ENCODE results near the gene CSTPP1.

CSTPP1 gene

DNA sequence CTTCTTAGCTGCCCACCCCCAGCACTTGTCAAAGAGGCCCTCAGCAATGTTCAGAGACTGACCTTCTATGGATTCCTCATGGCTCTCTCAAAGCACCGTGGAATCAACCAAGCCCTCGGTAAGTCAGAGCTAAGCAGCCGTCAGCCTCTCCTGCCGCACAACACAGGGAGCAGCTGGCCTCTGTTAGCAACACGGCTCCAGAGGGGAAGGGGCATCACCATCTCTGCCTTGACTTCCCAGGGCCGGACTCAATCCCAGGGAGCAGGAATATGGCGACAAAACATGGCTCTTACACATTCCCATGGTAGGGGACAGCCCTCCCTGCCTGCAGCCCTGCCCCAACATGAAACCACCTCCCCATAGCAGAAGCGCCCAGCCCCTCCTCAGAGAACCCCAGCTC lies 221.2 kb downstream of the CSTPP1 start:
- H3K4me3 ChIP-seq (ENCODE audit: control insufficient read depth in 1 of 7, extremely low read depth in 1 of 7, insufficient read depth in 4 of 7, low read depth in 2 of 7, low read length in 6 of 7) = no peak overlapping the region
- WGBS (ENCODE audit: insufficient coverage) = 88% methylated on average over 7 of the region's 8 CpGs
- CTCF ChIA-PET = interaction anchor here (0.9 to 6.9 kb wide), 4 partner anchors 15 to 269 kb away, joined by 3 to 106 read pairs (median 4); no protein-coding TSS in a partner anchor
- no peaks in the 10 kb centered on the region for H3K9me3 ChIP-seq (ENCODE audit: control extremely low read depth in 1 of 5, control insufficient read depth in 4 of 5, insufficient read depth in 2 of 5, low read depth in 1 of 5, low read length in 4 of 5)
- peaks cover 6 to 48% (median 35%) of the 10 kb centered on the region in 4 experiments for H3K4me1 ChIP-seq (ENCODE audit: control extremely low read depth in 1 of 4, control insufficient read depth in 4 of 4, insufficient read depth in 4 of 4, low read length in 3 of 4)
- H3K36me3 ChIP-seq (ENCODE audit: control insufficient read depth in 4 of 4, insufficient read depth in 4 of 4, low read length in 3 of 4) = peaks cover 4 to 18% (median 11%) of the 10 kb centered on the region in 4 experiments
- POLR2A ChIA-PET = no interaction called here
- DNase-seq = no peak
- no peaks in the 10 kb centered on the region for H3K27me3 ChIP-seq (replicated peaks in 2 of 5; ENCODE audit: control insufficient read depth in 4 of 5, insufficient read depth in 5 of 5, low read length in 4 of 5)
- H3K27ac ChIP-seq (ENCODE audit: insufficient read depth in 1 of 2, low read depth in 1 of 2, low read length in 2 of 2, poor library complexity in 1 of 2, severe bottlenecking in 2 of 2) = no peak overlapping the region

GRCh38 chr11:47158242-47158641 lies 221.7 kb downstream of the CSTPP1 start:
- no peak for DNase-seq

DNA sequence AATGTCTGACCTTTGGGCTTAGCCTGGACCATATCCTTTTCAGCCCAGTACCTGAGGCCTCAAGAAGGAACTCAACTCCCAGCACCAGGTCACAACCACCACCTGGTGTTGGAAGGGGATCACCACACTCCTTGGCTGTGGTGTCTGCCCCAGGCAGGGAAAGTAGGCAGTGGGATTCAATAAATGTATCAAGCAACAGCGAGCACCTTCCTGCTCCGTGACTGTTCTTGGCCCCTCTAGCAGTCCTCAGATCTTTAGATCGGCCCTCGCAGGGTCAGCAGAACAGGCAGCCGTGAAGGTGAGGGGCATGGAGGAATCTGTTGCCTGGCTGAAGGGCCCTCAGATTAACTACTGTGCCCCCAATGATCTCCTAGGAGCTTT lies 224.2 kb downstream of the CSTPP1 start:
- Histone ChIP-seq H3K27me3 (replicated peaks in 2 of 5; ENCODE audit: control insufficient read depth in 4 of 5, insufficient read depth in 5 of 5, low read length in 4 of 5) (no peaks in the 10 kb centered on the region), H3K27ac (ENCODE audit: insufficient read depth in 1 of 2, low read depth in 1 of 2, low read length in 2 of 2, poor library complexity in 1 of 2, severe bottlenecking in 2 of 2) (no peak overlapping the region), H3K4me3 (ENCODE audit: control insufficient read depth in 1 of 7, extremely low read depth in 1 of 7, insufficient read depth in 4 of 7, low read depth in 2 of 7, low read length in 6 of 7) (no peak overlapping the region), H3K4me1 (ENCODE audit: control extremely low read depth in 1 of 4, control insufficient read depth in 4 of 4, insufficient read depth in 4 of 4, low read length in 3 of 4) (peaks cover under 1 to 26% (median 19%) of the 10 kb centered on the region in 4 experiments), H3K36me3 (ENCODE audit: control insufficient read depth in 4 of 4, insufficient read depth in 4 of 4, low read length in 3 of 4) (peaks cover 7 to 42% (median 33%) of the 10 kb centered on the region in 4 experiments), H3K9me3 (ENCODE audit: control extremely low read depth in 1 of 5, control insufficient read depth in 4 of 5, insufficient read depth in 2 of 5, low read depth in 1 of 5, low read length in 4 of 5) (no peaks in the 10 kb centered on the region)
- no peak for DNase-seq
- WGBS (ENCODE audit: insufficient coverage) = 100% methylated on average over 5 of the region's 5 CpGs
- CTCF ChIA-PET = interaction anchor here (0.7 to 6.0 kb wide), 11 partner anchors 8 to 275 kb away, joined by 3 to 53 read pairs (median 4); no protein-coding TSS in a partner anchor
- POLR2A ChIA-PET = no interaction called here

More at GRCh38 chr11:47158242-47158641, 221.7 kb downstream of the CSTPP1 start:
- Histone ChIP-seq H3K27ac (ENCODE audit: insufficient read depth in 1 of 2, low read depth in 1 of 2, low read length in 2 of 2, poor library complexity in 1 of 2, severe bottlenecking in 2 of 2) (peak overlapping the region in 1 of 2 experiments; percentile 18), H3K4me3 (ENCODE audit: control insufficient read depth in 1 of 7, extremely low read depth in 1 of 7, insufficient read depth in 4 of 7, low read depth in 2 of 7, low read length in 6 of 7) (no peak overlapping the region), H3K4me1 (ENCODE audit: control extremely low read depth in 1 of 4, control insufficient read depth in 4 of 4, insufficient read depth in 4 of 4, low read length in 3 of 4) (peaks cover 6 to 46% (median 34%) of the 10 kb centered on the region in 4 experiments), H3K9me3 (ENCODE audit: control extremely low read depth in 1 of 5, control insufficient read depth in 4 of 5, insufficient read depth in 2 of 5, low read depth in 1 of 5, low read length in 4 of 5) (no peaks in the 10 kb centered on the region), H3K36me3 (ENCODE audit: control insufficient read depth in 4 of 4, insufficient read depth in 4 of 4, low read length in 3 of 4) (peaks cover 4 to 21% (median 13%) of the 10 kb centered on the region in 4 experiments), H3K27me3 (replicated peaks in 2 of 5; ENCODE audit: control insufficient read depth in 4 of 5, insufficient read depth in 5 of 5, low read length in 4 of 5) (no peaks in the 10 kb centered on the region)
- ChIA-PET CTCF (interaction anchor here (0.8 to 6.9 kb wide), 3 partner anchors 239 to 269 kb away, joined by 3 to 106 read pairs (median 5); no protein-coding TSS in a partner anchor), POLR2A (no interaction called here)
- WGBS (ENCODE audit: insufficient coverage) = 79% methylated on average over 3 of the region's 5 CpGs

GRCh38 chr11:47161134-47161854 lies 224.7 kb downstream of the CSTPP1 start:
- peaks cover 0 to 20% (median 14%) of the 10 kb centered on the region in 4 experiments for H3K4me1 ChIP-seq (ENCODE audit: control extremely low read depth in 1 of 4, control insufficient read depth in 4 of 4, insufficient read depth in 4 of 4, low read length in 3 of 4)
- H3K27me3 ChIP-seq (replicated peaks in 2 of 5; ENCODE audit: control insufficient read depth in 4 of 5, insufficient read depth in 5 of 5, low read length in 4 of 5) = no peaks in the 10 kb centered on the region
- H3K9me3 ChIP-seq (ENCODE audit: control extremely low read depth in 1 of 5, control insufficient read depth in 4 of 5, insufficient read depth in 2 of 5, low read depth in 1 of 5, low read length in 4 of 5) = no peaks in the 10 kb centered on the region
- WGBS (ENCODE audit: insufficient coverage) = 86% methylated on average over 10 of the region's 14 CpGs
- DNase-seq = peak; percentile 59 to 86 (median 81)
- H3K4me3 ChIP-seq (ENCODE audit: control insufficient read depth in 1 of 7, extremely low read depth in 1 of 7, insufficient read depth in 4 of 7, low read depth in 2 of 7, low read length in 6 of 7) = no peak overlapping the region
- H3K36me3 ChIP-seq (ENCODE audit: control insufficient read depth in 4 of 4, insufficient read depth in 4 of 4, low read length in 3 of 4) = peaks cover 7 to 47% (median 36%) of the 10 kb centered on the region in 4 experiments
- ChIA-PET CTCF (interaction anchor here (0.7 to 6.0 kb wide), 21 partner anchors 8 to 282 kb away, joined by 3 to 53 read pairs (median 4); no protein-coding TSS in a partner anchor), POLR2A (no interaction called here)
- no peak overlapping the region for H3K27ac ChIP-seq (ENCODE audit: insufficient read depth in 1 of 2, low read depth in 1 of 2, low read length in 2 of 2, poor library complexity in 1 of 2, severe bottlenecking in 2 of 2)

GRCh38 chr11:47161890-47162289 lies 225.3 kb downstream of the CSTPP1 start:
- POLR2A ChIA-PET = no interaction called here
- WGBS (ENCODE audit: insufficient coverage) = 94% methylated on average over 8 of the region's 9 CpGs
- Histone ChIP-seq H3K4me1 (ENCODE audit: control extremely low read depth in 1 of 4, control insufficient read depth in 4 of 4, insufficient read depth in 4 of 4, low read length in 3 of 4) (peaks cover 0 to 16% (median 14%) of the 10 kb centered on the region in 4 experiments), H3K4me3 (ENCODE audit: control insufficient read depth in 1 of 7, extremely low read depth in 1 of 7, insufficient read depth in 4 of 7, low read depth in 2 of 7, low read length in 6 of 7) (no peak overlapping the region), H3K27me3 (replicated peaks in 2 of 5; ENCODE audit: control insufficient read depth in 4 of 5, insufficient read depth in 5 of 5, low read length in 4 of 5) (no peaks in the 10 kb centered on the region), H3K36me3 (ENCODE audit: control insufficient read depth in 4 of 4, insufficient read depth in 4 of 4, low read length in 3 of 4) (peaks cover 11 to 53% (median 39%) of the 10 kb centered on the region in 4 experiments), H3K9me3 (ENCODE audit: control extremely low read depth in 1 of 5, control insufficient read depth in 4 of 5, insufficient read depth in 2 of 5, low read depth in 1 of 5, low read length in 4 of 5) (no peaks in the 10 kb centered on the region), H3K27ac (ENCODE audit: insufficient read depth in 1 of 2, low read depth in 1 of 2, low read length in 2 of 2, poor library complexity in 1 of 2, severe bottlenecking in 2 of 2) (no peak overlapping the region)
- no peak for DNase-seq
- CTCF ChIA-PET = interaction anchor here (0.8 to 6.0 kb wide), 16 partner anchors 9 to 323 kb away, joined by 3 to 53 read pairs (median 4); no protein-coding TSS in a partner anchor

- Histone ChIP-seq H3K4me1 (ENCODE audit: control extremely low read depth in 1 of 4, control insufficient read depth in 4 of 4, insufficient read depth in 4 of 4, low read length in 3 of 4) (peaks cover 0 to 14% (median 13%) of the 10 kb centered on the region in 4 experiments), H3K27ac (ENCODE audit: insufficient read depth in 1 of 2, low read depth in 1 of 2, low read length in 2 of 2, poor library complexity in 1 of 2, severe bottlenecking in 2 of 2) (no peak overlapping the region), H3K4me3 (ENCODE audit: control insufficient read depth in 1 of 7, extremely low read depth in 1 of 7, insufficient read depth in 4 of 7, low read depth in 2 of 7, low read length in 6 of 7) (no peak overlapping the region), H3K36me3 (ENCODE audit: control insufficient read depth in 4 of 4, insufficient read depth in 4 of 4, low read length in 3 of 4) (peaks cover 14 to 58% (median 43%) of the 10 kb centered on the region in 4 experiments), H3K9me3 (ENCODE audit: control extremely low read depth in 1 of 5, control insufficient read depth in 4 of 5, insufficient read depth in 2 of 5, low read depth in 1 of 5, low read length in 4 of 5) (no peaks in the 10 kb centered on the region), H3K27me3 (replicated peaks in 2 of 5; ENCODE audit: control insufficient read depth in 4 of 5, insufficient read depth in 5 of 5, low read length in 4 of 5) (no peaks in the 10 kb centered on the region)
- 100% methylated on average over 2 of the region's 5 CpGs for WGBS (ENCODE audit: insufficient coverage)
- no peak for DNase-seq
- CTCF ChIA-PET = interaction anchor here (0.8 to 6.0 kb wide), 18 partner anchors 7 to 323 kb away, joined by 3 to 53 read pairs (median 4); partner anchors contain the start of gene NR1H3
- POLR2A ChIA-PET = interaction anchor here (0.7 kb wide), 1 partner anchor 1151 kb away, joined by 3 read pairs; no protein-coding TSS in a partner anchor
Measured at GRCh38 chr11:47162426-47162825, 225.9 kb downstream of the CSTPP1 start.

Data from common myeloid progenitor, CD34-positive (primary cell).